Fibroblast of villous mesenchyme (primary cell): ENCODE measurements around the gene TCEAL9. TPM values are rescaled to one million over a fixed set of nuclear protein-coding genes. Genes with fewer than 3 reads are reported as not detected.

Experiments
- DNase-seq: peaks from one replicate; pipeline ENCODE4 v3.0.0-alpha.2; 2010; ENCODE audit warnings: low read depth
- H3K4me3 ChIP-seq: 2 replicates; pipeline ENCODE4 v1.5.1; 2011; ENCODE audit warnings: low read depth, mild to moderate bottlenecking, low read length
- CTCF ChIP-seq: IDR thresholded peaks from 2 replicates; pipeline ENCODE4 v1.5.1; 2012; ENCODE audit warnings: low read depth, mild to moderate bottlenecking, low read length; ENCODE audit not compliant: insufficient read depth
- total RNA-seq: library from RNA; depleted of rRNA; stranded (reverse); fragments of >200 nt; gene quantifications from 2 replicates; pipeline ENCODE4 v1.2.3, GENCODE V29; 2012

The TCEAL9 gene
- total RNA-seq, 1 donor = 114 TPM

GRCh38 chrX:103398421-103398864, 42.1 kb downstream of the TCEAL9 start:
- no peak for TF ChIP-seq CTCF
- H3K4me3 ChIP-seq = no peak overlapping the region
- peak; percentile 79 for DNase-seq

GRCh38 chrX:103399744-103400143, 43.4 kb downstream of the TCEAL9 start:
- no peak for DNase-seq
- TF ChIP-seq CTCF = no peak
- no peak overlapping the region for H3K4me3 ChIP-seq

- DNase-seq = no peak
- H3K4me3 ChIP-seq = no peak overlapping the region
- TF ChIP-seq CTCF = no peak
These were observed 44.6 kb downstream of the TCEAL9 start for GRCh38 chrX:103400931-103401330.

- peak overlapping the region; percentile 73 for H3K4me3 ChIP-seq
- peak; percentile 88 for DNase-seq
- no peak for TF ChIP-seq CTCF
These were observed 48.1 kb downstream of the TCEAL9 start for GRCh38 chrX:103404231-103405008.

DNA sequence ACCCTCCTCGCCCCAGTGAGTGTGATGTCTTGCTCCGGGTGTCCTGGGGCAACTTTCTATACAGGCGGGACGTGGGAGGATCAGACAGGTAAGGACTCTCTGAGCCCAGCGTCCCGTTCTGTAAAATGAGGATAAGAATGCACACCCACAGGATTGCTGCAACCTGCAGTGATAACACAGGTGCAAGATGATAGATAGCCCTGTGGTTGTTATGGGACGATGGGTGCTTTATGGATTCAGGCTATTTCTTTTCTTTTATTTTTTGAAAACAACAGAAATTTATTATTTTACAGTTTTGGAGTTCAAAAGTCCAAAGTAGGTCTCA, 48.7 kb downstream of the TCEAL9 start:
- no peak for DNase-seq
- peak overlapping the region; percentile 73 for H3K4me3 ChIP-seq
- TF ChIP-seq CTCF = no peak

DNA sequence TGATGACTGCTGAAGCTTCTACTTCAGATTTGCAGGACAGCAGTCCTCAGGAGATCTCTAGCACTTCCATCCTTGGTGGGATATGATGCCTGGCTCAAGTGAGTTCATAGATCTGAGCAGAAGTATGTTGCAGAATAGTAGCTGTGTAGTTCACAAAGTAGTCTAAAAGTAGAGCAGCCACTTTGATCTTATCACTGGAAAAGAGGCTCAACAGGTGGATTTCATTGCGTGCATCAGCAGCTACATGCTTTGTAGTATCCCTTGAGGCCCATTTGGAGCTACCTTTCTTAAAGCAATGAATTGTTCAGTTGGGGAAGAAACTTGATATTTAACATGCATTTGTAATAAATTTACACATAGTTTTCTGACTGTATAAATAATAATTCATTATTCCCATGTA, 50.0 kb downstream of the TCEAL9 start:
- H3K4me3 ChIP-seq = no peak overlapping the region
- DNase-seq = no peak
- TF ChIP-seq CTCF = no peak

DNA sequence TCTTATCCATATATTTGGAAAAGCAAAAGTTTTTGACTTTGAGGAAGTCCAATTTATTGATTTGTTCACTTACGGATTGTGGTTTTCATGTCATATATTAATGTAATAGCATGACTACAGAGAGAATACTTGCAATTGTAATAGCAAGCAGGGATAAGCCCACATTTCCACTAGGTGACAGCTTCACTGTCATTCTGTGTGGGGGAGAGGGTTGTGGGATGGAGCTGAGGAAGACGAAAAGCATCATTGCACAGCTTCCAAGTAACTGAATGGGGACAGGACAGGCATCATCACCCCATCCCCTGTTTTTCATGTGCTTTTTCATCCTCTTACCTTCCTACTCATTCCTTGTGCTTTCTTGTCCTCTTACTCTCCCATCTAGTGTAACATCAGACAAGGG, 51.5 kb downstream of the TCEAL9 start:
- H3K4me3 ChIP-seq = no peak overlapping the region
- no peak for DNase-seq
- TF ChIP-seq CTCF = no peak
